Fibroblast of villous mesenchyme (primary cell): Measurements from ENCODE around the gene PACS1. TPM values are rescaled to one million over a fixed set of nuclear protein-coding genes. Genes with fewer than 3 reads are reported as not detected.
"Not testable (repeated sequence)": the region's sequence is repeated elsewhere in the genome, so short reads cannot be mapped to it uniquely, and the experiment has no call there.

Experiments
- DNase-seq: peaks from one replicate; pipeline ENCODE4 v3.0.0-alpha.2; 2010; ENCODE audit warnings: low read depth
- H3K4me3 ChIP-seq: 2 replicates; pipeline ENCODE4 v1.5.1; 2011; ENCODE audit warnings: low read depth, mild to moderate bottlenecking, low read length
- total RNA-seq: library from RNA; depleted of rRNA; stranded (reverse); fragments of >200 nt; gene quantifications from 2 replicates; pipeline ENCODE4 v1.2.3, GENCODE V29; 2012
- TF ChIP-seq, protein P1 (sequence below): IDR thresholded peaks from 2 replicates; pipeline ENCODE4 v1.5.1; 2012; ENCODE audit warnings: low read depth, mild to moderate bottlenecking, low read length; ENCODE audit not compliant: insufficient read depth

PACS1 gene
- total RNA-seq, 1 donor = 36.7 TPM

- TF ChIP-seq, protein P1, sequence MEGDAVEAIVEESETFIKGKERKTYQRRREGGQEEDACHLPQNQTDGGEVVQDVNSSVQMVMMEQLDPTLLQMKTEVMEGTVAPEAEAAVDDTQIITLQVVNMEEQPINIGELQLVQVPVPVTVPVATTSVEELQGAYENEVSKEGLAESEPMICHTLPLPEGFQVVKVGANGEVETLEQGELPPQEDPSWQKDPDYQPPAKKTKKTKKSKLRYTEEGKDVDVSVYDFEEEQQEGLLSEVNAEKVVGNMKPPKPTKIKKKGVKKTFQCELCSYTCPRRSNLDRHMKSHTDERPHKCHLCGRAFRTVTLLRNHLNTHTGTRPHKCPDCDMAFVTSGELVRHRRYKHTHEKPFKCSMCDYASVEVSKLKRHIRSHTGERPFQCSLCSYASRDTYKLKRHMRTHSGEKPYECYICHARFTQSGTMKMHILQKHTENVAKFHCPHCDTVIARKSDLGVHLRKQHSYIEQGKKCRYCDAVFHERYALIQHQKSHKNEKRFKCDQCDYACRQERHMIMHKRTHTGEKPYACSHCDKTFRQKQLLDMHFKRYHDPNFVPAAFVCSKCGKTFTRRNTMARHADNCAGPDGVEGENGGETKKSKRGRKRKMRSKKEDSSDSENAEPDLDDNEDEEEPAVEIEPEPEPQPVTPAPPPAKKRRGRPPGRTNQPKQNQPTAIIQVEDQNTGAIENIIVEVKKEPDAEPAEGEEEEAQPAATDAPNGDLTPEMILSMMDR = no peak
- DNase-seq = no peak
These were observed 7.9 kb downstream of the PACS1 start for GRCh38 chr11:66077927-66078326.

DNA sequence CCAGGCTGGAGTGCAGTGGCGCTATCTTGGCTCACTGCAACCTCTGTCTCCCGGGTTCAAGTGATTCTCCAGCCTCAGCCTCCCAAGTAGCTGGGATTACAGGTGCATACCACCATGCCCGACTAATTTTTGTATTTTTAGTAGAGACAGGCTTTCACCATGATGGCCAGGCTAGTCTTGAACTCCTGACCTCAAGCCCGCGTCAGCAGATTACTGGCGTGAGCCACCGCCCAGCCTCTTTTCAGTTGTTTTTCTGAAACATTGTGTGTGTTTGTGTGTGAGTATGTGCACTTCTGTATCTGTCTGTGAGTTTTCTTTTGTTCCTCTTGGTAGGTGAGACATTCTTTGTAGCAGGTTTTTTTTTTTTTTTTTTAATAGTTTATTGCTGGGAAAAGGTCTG, 8.9 kb downstream of the PACS1 start:
- H3K4me3 ChIP-seq = not testable (repeated sequence)
- DNase-seq = peak; percentile 56

More at GRCh38 chr11:66077927-66078326, 7.9 kb downstream of the PACS1 start:
- H3K4me3 ChIP-seq = no peak overlapping the region

- TF ChIP-seq, protein P1 = no peak
- DNase-seq = peak; percentile 95
These were observed 10.2 kb downstream of the PACS1 start for GRCh38 chr11:66080055-66080817.

GRCh38 chr11:66081505-66081904, 11.4 kb downstream of the PACS1 start:
- TF ChIP-seq, protein P1 = no peak
- DNase-seq = peak; percentile 75

More at GRCh38 chr11:66080055-66080817, 10.2 kb downstream of the PACS1 start:
- no peak overlapping the region for H3K4me3 ChIP-seq

DNA sequence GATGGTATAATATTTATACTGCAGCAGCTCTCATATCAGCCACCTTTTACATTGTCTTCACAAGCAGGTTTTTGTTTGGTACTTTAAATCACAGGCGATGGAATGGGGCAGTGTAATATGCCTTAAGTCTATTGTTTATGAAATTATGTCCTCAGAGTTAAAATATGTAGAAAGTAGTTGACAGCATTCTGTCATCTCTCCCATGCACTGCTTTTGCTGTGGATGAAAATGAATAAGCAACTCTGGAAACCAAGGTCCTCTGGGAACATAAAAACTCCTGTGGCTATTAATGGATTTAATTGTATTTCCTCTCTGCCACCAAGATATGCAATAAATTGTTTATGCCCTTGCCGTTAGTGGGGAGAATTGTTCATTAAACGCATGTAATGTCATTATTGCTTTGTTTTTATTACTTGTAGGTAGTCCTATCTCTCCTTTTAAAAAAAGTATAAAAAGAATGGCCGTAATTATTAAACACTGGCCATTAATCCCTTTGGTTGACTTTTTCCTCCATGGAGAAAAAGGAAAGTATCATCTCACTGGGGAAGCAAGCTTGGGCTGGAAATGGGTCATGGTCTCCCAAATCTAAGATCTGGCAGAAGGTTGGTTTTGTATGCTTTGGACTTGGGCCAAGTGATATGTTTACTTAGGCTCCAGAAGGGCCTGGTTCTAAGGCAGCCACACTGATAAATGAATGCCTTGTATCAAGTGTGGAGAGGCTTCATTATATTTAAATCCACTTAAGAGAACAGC, 13.1 kb downstream of the PACS1 start:
- H3K4me3 ChIP-seq = no peak overlapping the region
- DNase-seq = peak; percentile 62
- TF ChIP-seq, protein P1 = no peak

More at GRCh38 chr11:66081505-66081904, 11.4 kb downstream of the PACS1 start:
- no peak overlapping the region for H3K4me3 ChIP-seq

DNA sequence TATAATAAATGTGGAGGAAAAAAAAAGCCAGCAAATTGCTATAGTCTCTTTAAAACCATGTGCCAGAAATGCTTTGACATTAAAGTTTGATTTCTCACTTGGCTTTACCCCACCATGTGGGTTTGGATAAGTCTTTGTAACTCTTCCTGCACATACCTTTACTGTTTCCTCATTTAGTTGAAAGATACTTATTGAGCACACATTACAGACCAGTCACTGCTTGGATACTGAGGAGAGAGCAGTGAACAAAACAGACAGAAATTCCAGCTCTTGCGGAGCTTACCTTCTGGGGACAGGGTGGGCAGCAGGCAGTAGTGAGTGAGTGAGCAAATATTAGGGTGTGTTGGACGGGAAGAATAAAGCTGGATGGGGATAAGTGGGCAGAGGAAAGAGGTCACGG, 13.7 kb downstream of the PACS1 start:
- no peak for DNase-seq

More for the DNA sequence above, 13.7 kb downstream of the PACS1 start:
- TF ChIP-seq, protein P1 = no peak
- H3K4me3 ChIP-seq = no peak overlapping the region
